HG03571 (cell line): ENCODE results near the gene TNFRSF9.
"Not testable (repeated sequence)": the region's sequence is repeated elsewhere in the genome, so short reads cannot be mapped to it uniquely, and the experiment has no call there.

Experiments used
- ATAC-seq: cut with Tn5 transposase; IDR thresholded peaks from one replicate; pipeline ENCODE4 v1.9.1; 2021; ENCODE audit not compliant: unreplicated experiment

TNFRSF9 gene

DNA sequence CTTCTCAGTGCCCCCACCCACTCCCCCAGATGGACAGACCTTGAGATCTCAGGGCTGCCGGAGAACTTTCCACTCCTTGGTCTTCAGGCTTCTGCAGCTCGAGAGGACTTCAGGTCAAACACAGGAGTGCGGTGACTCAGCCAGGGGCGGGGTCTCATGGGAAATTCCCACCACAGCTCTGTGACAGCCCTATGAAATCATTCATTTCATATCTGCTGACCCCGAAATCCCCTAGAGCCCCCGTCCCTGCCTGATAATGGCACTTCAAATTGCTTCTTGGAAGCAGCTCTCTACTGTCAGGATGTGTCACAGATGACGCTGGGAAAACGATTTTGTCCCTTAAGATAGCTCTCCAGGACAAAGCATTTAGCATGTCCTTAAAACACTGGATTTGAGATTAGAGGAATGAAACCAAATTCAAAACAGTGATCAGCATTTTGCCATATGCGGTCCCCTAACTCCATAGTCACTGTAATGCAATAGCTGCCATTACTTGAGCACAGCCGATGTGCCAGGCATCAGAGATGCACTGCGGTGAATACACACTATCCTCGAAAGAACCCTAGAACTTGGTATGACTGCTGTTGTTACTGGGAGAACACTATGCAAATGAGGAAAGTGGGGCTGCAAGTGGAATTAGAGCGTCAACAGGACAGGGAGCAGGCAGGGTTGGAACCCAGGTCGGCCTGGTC, at the start of gene TNFRSF9:
TNFRSF9 (minus strand) TSS at position 95 of the 692 bp plus-strand sequence. CDS start 845 bp downstream, outside the sequence.
- no peak for ATAC-seq

DNA sequence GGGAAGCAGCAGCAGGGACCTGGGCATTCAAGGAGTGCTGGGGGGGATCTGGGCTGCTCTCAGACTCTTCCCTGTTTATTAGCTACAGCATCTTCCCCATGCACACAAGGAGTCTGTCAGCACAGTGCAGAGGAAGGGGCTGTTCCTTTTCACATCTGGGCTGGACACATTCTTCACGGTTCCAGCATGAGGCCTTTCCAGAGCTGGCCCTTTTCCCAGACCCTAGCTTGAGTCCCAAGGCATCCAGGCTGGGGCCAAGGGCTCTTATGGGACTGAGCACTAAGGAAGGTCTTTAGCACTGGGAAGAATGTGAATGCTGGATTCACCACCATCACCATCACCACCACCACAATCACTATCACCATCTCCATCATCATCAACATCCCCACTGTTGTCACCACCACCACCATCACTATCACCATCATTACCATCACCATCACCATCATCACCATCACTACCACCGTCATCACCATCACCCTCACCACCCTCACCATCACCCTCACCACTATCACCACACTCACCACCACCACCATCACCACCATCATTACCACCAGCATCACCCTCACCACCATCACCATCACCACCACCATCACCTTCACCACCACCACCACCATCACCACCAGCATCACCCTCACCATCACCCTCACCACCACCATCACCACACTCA, 49.3 kb upstream of the TNFRSF9 start:
- ATAC-seq = no peak

DNA sequence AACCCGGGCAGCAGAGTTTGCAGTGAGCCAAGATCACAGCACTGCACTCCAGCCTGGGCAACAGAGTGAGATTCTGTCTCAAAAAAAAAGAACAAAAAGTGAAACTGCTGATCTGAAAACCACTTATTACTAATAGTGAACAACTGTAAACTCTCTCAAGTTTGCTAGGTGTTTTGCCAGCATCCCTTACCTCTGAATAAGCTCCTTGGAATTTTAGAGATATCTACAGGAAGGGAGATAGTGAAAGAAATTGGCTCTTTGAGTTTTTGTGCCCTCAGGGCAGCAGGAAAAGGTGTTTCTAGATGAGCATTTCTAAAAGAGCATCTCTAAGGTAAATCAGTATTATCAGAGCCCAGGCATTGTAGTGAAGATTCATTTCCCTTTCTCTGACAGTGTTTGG, 47.9 kb upstream of the TNFRSF9 start:
- no peak for ATAC-seq

DNA sequence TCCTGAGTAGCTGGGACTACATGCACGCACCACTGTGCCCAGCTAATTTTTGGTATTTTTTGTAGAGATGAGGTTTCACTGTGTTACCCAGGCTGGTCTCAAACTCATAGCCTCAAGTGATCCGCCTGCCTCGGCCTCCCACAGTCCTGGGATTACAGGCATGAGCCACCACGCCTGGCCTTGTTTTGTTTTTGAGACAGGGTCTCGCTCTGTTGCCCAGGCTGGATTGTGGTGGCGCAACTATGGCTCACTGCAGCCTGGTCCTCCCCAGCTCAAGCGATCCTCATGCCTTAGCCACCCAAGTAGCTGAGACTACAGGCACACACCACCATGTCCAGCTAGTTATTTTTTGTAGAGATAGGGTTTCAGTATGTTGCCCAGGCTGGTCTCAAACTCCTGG, 46.9 kb upstream of the TNFRSF9 start:
- no peak for ATAC-seq

DNA sequence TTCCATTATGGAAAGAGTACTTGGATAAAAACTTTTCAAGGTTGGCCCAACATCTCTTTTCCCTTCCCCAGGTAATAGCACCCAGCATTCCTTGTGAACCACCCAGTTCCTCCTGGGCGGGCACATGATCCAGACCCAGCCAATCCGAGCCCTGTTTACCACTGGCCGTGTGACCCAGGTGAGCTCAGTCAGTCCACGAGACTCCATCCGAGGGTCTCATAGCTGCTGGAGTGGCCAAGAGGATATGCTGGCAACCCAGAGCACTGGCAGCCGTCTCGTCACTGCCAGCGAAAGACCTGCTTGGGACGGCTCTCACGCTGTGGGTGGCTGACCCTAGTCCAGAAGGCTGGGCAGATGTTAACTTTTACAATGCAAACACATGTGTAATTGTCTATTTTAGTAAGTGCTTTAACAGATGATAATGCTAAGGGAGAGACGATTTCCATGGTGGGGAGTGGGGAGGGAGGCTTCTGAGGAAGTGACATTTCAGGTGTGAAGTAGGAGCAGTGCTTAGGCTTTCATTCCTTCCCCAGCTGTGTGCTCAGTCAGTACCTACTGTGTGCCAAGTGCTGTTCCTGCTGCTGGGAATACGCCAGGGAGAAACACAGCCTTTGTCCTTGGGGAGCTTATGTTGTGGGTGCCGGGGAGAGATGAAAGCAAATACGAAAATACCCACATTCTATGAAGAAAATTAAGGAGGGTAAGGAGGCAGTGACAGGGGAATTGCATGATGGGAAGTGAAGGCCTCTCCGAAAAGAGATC, 45.4 kb upstream of the TNFRSF9 start:
- ATAC-seq = no peak

DNA sequence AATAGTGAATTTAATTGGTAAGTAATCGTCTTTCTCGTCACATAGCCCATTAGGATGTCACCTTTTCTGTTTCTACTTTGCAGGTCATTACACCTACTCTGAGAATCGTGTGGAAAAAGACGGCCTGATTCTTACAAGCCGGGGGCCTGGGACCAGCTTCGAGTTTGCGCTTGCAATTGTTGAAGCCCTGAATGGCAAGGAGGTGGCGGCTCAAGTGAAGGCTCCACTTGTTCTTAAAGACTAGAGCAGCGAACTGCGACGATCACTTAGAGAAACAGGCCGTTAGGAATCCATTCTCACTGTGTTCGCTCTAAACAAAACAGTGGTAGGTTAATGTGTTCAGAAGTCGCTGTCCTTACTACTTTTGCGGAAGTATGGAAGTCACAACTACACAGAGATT, 44.2 kb upstream of the TNFRSF9 start:
- no peak for ATAC-seq

DNA sequence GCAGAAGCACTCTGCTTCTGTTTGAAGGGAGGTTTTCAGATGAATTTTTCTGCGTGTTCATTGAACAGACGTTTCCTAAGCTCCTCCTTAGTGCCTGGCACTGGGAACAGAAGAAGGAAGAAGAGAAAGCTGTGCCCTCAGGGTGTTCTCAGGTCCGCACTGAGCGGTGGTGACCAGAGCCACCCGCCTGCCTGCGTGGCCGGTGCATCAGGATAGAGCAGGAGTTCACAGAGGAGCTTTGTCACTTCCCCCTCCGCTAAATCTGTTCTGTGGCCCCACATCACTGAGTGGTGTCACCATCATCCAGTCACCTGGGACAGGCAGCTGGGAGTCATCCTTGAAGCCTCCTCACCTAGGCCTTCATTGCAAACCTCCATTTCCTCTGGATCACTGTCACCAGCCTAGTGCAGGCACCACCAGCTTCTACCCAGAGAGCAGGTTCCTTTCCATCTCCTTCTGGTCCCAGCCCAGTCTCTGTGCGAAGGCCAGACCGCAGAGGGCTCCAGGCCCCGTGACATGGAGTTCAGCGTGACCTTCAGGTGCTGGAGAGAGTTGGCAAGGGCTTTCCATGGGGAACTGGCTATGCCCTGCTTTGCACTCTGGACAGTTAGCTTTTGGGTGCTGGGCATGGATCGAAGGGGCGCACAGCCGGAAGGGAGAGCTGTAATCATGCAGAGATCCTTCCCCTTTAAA, 42.6 kb upstream of the TNFRSF9 start:
- ATAC-seq = no peak

DNA sequence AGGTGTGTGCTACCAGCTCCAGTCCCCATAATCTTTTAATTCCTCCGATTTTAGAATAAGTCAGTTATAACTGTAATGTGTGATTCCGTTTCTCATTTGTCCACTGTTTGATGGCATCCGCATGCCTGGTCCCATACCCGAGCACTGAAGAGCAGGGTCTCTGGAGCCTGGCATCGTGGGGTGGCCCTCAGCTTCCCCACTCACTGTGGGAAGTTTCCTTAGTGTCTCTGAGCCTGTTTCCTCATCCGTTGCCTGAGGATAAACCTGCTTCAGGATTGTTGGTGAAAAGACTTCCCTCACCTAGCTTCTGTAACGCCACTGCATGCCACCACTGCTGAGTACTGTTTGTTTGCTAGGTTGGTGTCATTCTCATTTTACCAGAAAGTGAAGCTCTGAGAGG, 40.3 kb upstream of the TNFRSF9 start:
- no peak for ATAC-seq

DNA sequence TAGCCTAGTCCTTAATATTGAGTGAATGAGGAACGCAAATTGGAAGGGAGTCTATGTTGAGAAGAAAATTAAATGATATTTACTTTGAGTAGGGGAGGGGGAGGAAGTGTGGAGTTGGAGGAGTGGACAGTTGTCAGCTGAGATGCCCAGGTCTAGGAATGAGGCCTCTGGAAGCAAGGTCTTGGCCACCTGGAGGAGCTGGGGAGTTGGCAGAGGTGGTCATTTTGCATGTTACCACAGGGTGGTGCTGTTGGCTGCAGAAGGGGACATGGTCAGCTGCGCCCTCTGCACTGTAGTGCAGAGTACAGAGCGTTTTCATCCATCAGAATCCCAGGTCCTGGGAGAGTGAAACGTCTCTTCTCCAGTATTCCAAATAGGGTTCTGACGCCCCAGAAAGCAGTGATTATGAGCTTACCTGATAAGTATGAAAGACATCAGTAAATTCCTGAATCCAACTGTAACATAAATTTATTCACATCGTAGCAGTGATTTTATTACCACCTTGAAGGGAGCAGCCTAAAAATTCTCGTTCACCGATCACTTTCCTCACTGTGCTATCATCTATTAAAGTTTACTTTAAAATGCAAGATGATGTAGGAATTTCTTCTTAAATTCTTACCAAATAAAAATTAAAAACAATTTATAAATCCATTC, 34.7 kb upstream of the TNFRSF9 start:
- ATAC-seq = no peak

DNA sequence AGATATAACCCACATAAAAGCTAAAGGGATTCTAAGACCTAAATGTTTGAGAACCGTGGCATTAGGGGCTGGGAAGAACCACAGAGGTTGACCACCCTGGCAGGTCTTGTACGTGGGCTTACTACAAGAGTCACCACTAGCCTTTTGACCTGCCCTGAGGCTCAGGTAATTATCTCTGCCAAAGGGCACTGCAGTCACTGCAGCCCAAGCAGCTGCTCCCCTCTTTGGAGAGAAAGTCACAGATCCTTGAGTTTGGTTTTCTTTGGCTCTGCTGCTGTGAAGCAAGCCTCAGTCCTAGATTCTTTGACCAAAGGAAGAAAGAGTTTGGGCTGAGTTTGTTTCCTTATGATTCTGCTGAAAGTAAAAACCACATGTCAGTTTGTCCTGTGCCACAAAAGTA, 32.4 kb upstream of the TNFRSF9 start:
- ATAC-seq = no peak

DNA sequence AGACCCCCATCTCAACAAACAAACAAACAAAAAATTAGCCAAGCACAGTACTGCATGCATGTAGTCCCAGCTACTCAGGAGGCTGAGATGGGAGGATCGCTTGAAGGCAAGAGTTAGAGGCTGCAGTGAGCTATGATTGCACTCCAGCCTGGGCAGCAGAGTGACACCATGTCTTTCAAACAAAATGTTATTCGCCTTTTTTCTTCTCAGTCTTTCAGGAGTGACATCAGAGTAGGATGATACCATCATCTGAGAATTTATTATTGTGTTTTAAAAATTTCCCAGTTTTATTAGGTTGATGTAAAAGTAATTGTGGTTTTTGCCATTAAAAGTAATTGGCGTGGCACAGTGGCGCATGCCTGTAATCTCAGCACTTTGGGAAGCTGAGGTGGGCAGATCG, 31.6 kb upstream of the TNFRSF9 start:
- ATAC-seq = no peak

DNA sequence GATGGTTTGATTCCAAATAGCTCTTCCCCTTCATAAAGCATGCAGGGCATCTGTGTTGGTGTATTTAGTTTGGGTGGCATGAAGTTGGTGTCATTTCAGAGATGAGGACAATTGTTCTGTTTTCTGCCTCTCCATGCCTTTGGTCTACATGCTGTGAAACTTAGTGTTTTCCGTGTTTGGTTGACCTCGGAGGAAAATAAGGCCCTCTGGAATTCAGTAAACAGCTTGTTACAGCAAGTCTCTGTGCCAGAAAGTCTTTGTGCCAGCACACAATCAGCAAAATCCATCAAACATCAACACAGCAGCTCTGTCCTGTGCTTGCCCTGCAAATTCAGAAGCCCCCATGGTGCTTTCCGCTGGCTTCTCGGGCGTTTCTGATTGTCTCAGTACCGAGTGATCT, 30.4 kb upstream of the TNFRSF9 start:
- no peak for ATAC-seq

DNA sequence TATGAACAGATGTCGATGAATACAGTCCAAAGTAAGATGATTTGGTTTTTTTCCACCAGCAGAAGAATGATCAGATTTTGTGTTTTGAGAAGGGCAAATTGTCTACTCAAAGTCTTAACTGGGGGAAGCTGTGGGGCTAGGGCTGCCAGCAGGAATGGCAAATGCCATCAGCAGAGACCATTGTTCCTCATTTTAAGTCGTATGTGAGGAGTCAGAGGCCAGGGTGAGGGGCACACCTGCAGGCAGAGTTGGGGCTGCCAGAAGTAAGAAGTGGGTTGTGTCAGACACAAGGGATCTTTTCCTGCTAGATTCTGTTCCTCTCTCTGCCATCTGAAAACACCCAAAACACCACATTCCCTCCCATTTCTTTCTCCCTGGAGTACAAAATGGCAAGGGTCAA, 29.6 kb upstream of the TNFRSF9 start:
- ATAC-seq = no peak

DNA sequence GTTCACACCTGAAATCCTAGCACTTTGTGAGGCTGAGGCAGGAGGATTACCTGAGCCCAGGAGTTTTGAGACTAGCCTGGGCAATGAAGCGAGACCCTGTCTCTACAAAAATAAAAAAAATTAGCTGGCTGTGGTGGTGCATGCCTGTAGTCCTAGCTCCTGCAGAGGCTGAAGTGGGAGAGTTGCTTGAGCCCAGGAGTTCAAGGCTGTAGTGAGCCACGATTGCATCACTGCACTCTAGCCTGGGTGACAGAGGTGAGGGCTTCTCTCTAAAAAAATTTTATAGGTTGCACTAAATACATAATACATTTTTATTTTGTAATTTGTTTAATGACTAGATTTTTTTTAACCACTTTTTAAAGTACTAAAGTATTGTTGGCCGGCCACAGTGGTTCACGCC, 27.0 kb upstream of the TNFRSF9 start:
- no peak for ATAC-seq

DNA sequence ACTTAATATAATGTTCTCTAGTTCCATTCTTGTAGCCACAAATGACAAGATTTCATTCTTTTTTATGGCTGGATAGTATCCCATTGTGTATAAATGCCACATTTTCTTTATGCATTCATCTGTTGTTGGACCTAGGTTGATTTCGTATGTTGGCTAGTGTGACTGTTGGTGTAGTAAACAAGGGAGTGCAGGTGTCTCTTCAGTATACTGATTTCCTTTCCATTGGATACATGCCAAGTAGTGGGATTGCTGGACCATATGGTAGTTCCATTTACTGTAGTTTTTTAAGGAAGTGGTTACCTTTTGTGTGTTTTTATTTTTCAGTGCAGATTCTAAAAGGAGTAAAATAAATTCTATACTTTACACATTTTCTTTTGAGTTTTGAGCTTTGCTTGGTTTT, 26.6 kb upstream of the TNFRSF9 start:
- no peak for ATAC-seq

DNA sequence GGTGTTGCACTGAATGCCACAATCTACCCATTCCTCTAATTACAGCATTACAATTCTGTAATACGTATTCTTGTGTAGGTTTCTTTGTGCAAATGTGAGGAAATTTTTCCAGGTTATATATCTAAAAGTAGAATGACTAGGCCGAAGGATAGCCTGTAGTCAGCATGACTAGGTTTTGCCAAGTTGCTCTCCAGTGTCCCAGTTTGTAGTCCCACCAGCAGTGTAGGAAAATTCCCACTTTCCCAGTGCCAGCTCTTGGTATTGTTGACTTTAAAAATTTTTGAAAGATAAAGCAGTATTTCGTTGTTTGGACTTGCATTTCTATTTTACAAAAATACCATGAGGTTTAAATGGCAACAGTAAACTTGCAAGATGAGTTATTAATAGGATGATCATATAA, 23.8 kb upstream of the TNFRSF9 start:
- ATAC-seq = no peak

DNA sequence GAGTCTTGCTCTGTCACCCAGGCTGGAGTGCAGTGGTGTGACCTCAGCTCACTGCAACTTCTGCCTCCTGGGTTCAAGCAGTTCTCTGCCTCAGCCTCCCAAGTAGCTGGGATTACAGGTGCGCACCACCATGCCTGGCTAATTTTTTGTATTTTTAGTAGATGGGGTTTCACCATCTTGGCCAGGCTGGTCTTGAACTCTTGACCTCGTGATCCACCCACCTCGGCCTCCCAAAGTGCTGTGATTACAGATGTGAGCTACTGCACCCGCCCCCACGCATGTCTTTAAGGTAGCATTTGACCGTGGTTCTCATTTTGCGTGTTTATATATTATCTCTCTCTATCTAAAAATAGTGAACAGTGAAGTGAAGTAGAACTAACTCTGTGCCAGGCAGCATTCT, 23.2 kb upstream of the TNFRSF9 start:
- not testable (repeated sequence) for ATAC-seq

DNA sequence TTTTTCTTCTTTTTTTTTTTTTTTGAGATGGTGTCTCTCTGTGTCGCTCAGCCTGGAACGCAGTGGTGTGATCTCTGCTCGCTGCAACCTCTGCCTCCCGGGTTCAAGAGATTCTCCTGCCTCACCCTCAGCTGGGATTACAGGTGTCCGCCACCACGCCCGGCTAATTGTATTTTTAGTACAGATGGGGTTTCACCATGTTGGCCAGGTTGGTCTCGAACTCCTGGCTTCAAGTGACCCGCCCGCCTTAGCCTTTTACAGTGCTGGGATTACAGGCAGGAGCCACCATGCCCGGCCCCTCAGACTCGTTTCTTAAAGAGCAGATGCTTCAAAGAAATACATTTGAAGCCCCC, 22.7 kb upstream of the TNFRSF9 start:
- not testable (repeated sequence) for ATAC-seq

DNA sequence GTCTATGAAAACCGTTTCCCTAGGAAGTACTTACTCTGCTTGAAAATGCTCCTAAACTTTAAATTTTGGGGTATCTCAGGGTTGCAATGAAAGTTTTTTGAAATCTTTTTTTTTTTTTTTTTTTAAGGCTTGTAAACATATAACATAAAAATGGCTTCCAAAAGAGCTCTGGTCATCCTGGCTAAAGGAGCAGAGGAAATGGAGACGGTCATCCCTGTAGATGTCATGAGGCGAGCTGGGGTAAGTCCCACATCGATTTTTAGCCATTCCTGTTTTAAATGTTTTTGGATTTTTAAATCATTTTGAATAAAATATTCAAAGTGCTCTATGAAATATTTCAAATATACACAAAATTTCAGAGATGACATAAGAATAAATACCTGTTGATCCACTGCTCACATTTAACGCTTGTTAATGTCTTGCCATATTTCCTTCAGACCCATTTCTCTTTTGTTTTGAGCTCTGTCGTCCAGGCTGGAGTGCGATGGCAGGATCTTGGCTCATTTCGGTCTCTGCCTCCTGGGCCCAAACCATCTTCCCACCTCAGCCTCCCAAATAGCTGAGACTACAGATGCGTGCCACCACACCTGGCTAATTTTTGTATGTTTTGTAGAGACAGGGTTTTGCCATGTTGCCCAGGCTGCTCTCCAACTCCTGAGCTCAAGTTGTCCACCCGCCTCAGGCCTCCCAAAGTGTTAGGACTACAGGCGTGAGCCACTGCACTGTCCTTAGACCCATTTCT, 22.2 kb upstream of the TNFRSF9 start:
- ATAC-seq = no peak

DNA sequence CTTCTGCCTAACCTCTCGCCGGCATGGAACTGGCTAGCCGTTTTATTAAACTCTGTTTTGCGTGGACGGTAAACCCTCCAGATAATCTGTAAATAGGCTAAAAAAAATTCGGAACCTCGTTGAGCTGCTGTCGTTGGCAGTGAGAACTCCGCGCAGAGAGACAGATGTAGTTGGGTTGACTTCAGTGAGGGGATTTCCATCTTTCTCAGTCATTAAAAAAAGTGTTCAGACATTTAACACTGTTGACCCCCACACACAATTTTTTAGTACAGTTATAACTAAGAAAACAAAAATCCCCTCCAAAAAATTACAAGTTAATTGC, 21.3 kb upstream of the TNFRSF9 start:
- no peak for ATAC-seq
